Stimulated activated CD4-positive, alpha-beta T cell treated with anti-CD3 and anti-CD28 coated beads, TNF-alpha, amount 100 ng/mL, for 24 hours (primary cell): ENCODE results near the gene C1QL1.

ENCODE experiments used
- DNase-seq, 3 experiments: peaks; one replicate each; pipeline ENCODE4 v3.0.0-alpha.2; 2020; ENCODE audit warnings: low read depth in 3 of 3

Gene C1QL1

DNA sequence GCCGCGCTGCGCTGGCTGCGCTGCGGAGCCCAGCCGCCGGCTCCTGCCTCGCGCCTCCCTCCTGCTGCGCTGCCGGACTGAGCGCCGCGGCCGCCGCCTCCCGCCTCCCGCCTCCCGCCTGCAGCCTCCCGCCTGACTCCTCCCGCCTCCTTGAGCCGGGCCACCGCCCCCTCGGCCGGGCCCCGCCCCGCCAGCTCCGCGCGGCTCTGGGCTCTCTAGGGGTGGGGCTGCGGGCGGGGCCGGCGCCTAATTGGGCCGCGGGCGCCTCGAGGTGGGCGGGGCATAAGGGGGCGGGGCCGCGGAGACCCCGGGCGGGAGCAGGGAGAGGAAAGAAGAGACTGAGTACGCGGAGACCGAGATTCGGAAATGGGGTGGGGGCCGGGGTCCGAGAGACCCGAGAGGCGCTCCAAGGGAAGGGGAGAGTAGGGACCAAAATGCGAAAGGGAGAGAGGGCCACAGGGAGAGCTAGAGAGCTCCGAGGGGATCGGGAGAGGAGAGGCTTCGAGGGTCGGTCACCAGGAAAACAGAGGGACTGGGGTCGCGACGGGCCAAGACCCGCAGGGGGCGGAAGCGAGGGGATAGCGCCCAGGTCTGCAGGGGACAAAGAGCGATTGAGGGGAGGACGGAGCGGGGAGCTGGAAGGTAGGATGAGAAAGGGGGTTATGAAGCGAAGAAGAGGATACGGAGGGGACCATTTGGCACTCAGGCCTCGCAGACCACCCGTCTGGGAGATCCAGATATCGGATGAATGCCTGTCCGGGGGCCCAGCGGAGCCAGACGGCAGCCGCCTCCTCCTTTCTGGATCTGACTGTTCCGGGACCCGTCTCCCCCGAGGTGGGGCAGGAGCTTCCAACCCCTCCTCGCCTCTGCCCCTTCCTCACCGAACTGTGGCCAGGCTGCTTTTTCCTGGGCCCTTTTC lies at the start of gene C1QL1:
TSS of gene C1QL1 (minus strand) at position 79 of the 919 bp plus-strand sequence. CDS start 255 bp downstream, outside the sequence.
- DNase-seq, result peak; percentile 67 to 90 (median 75)

DNA sequence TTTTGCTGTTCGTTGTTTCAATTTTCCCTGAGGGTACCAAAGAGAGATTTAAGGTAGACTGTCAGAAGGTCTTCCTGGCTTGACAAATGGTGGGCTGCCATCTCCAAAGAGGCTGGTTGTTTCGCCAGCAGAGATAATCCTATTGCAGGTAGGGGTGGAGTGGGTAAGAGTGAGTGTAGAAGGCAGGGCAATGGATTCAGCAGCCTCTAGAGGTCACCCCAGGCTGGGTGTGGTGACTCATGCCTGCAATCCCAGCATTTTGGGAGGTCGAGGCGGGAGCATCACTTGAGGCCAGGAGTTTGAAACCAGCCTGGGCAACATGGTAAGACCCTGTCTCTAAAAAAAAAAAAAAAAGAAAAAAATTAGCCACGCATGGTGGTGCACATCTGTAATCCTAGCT lies 48.7 kb upstream of the C1QL1 start:
- DNase-seq, result no peak

DNA sequence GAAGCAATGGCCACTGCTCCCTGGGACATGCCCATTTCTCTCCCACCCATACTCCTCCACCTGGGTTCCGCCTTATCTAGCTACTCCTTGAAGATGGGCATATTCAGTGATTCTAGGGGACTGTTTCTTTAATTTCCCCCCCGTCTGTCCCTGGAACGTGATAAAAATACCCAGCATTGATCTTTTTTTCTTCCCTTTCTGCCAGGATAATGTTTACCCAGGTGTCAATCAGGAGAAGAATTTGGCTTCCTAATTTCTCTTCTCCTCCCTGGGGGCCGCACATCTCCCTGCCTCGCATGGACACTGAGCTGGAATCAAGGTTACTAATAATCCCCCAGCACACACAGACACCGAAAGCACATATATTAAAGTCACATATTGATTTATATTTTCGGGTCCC lies 48.1 kb upstream of the C1QL1 start:
- no peak for DNase-seq

DNA sequence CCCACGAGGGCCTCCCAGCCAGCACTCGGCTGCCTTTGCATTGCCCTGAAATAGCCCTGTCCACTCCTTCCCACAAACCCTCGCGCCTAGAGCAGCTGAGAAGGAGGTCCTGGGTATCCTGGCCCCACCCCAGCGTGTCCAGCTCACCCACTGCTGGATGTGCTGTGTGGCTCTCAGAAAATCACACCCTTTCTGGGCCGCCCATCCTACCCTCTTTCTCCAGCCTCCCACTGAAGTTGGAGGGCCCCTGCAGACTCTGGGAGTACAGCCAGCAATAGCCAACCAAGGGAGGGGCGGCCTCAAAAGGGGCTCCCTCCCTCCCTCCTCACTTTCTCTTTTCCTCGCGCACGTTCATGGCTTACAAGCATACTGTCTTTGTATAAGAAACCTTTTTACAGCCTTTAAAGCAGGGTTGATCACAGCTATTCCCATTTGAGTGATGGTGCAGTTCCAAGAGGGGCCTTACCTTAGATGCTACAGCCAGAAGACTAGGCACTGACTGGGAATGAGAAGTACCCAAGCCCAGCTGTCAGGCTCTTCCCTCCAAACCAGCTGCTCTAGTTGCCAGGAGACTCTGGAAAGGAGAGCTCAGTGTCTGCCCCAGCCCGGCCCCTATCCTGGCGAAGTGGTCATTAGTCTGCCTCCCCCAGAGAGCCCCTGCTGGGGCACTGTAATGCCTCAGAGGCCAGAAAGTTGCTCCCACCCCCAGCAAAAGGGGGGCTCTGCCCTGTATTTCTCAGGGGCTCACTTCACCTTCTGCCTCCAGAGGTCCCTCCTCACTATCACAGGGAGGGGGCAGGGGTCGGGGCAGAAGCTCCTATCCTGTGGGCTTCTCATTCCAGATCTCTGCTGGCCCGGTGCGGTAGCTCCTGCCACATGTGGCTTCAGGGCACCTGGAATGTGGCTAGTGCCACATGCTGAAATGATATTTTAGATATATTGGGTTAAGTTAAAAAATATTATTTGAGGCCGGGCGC lies 45.2 kb upstream of the C1QL1 start:
- no peak for DNase-seq

DNA sequence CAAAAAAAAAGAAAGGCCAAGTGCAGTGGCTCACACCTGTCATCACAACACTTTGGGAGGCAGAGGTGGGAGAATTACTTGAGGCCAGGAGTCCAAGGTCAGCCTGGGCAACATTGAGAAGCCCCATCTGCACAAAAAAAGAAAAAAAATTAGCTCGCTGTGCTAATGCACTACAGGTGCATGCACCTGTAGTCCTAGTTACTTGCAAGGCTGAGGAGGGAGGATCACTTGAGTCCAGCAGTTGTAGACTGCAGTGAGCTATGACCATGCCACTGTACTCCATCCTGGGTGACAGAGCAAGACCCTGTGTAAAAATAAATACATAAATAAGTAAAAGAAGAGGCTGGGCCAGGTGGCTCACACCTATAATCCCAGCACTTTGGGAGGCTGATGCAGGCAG lies 43.7 kb upstream of the C1QL1 start:
- no peak for DNase-seq

DNA sequence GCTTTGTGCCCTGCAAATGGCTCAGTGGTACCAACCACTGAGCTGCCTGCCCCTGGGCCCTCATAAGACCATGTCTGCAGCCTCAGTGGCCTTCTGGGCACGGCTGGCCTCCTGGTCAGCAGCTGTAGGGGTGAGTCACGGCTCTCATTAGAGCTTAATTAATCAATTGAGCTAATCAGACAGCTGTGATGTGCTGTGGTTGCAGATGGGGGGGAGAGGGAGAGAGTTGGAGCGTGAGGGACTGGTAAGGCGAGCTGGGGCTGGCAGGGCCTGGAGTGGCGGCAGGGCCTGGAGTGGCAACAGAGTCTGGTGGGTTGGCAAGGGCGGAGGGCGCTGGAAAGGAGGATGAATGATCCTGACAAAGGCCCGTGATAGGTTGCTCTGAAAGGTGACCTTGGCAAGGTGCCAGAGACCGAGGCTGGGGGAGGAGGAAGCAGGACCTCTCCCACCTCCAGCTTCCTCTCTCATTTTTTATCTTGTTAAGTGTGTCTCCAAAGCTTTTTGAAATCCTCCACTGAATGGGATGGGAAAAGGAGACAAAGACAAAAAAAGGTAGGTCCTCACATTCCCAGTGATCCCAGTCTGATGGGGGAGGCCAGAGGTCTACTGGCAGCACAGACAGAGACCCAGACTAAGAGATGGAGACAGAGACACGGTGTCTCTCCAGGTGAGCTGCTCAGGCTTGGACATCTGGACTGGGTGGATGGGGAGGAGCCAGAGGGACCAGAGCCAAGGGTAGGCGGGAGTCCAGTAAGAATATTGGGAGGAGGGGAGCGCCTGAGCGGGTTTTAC lies 41.8 kb upstream of the C1QL1 start:
- no peak for DNase-seq

DNA sequence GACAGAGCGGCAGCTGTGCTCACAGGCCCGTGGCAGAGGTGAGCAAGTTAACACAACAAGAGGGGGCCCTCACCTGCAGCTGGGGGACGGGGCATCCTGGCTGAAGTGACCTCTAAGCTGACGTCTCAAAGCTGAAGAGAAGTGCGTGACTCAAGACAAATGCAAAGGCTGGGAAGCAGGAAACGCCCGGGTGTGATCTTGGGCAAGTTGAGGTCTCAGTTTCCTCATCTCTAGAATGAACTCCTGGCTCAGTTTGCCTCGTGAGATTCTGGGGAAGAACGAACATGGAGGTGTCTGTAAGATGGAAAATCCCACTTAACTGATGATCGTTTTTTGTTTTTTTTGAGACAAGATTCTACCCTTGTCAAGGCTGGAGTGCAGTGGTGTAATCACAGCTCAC lies 40.1 kb upstream of the C1QL1 start:
- DNase-seq, result no peak

DNA sequence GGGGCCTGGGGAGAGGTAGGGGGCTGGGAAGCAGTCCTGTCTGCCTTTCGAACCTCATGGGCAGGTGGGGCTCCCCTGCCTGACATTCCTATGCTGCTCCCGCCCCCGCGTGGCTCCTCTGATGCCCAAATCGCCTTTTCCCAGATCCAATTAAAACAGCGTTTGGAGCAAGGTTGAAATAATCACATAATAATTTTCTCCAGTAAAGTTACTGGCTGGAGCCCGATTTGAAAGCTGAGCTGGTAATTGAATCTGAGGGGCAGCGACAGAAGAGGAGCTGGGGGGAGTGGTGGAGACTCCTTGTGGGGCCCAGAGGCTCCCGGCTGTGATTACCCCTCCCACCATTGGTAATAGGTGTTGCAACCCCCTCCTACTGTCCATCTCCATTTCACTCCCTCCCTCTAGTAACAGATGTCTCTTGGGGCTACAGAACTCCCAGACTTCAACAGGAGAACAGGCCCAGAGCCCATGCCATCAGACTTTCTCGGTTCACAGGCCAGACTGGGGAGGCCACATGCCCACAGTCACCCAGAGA lies 38.9 kb upstream of the C1QL1 start:
- DNase-seq, result no peak

DNA sequence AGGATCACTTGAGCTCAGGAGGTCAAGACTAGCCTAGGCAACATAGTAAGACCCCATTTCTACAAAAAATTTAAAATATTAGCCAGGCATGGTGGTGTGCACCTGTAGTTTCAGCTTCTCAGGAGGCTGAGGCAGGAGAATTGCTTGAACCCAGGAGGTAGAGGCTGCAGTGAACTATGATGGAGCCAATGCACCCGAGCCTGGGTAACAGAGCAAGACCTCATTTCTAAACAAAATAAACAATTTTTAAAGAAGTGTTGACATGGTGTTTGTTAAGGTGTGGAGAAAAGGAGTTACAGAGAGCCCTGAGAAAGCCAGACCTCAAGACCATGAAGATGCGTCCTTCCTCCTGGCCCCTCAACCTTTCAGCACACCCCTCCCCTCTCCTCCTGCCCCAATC lies 37.6 kb upstream of the C1QL1 start:
- no peak for DNase-seq

DNA sequence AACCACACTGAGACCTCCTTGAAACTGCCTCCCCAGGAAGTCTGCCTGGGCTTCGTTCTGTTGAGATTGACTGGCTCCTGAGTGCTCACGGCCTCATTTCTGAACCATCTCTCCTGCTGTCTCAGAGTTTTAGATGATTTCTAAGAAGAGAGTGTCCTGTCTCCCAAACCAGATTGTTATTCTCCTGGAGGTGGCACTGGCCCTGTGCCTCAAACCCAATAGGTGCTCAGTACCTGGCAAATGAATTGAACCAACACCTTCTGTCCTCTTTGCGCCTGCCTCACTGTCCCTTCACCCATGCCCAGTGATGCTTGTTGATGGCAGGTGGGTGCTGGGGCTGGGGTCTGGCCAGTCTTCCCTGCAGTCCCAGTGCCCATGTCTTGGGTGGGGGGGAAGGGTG lies 36.3 kb upstream of the C1QL1 start:
- DNase-seq, result no peak

DNA sequence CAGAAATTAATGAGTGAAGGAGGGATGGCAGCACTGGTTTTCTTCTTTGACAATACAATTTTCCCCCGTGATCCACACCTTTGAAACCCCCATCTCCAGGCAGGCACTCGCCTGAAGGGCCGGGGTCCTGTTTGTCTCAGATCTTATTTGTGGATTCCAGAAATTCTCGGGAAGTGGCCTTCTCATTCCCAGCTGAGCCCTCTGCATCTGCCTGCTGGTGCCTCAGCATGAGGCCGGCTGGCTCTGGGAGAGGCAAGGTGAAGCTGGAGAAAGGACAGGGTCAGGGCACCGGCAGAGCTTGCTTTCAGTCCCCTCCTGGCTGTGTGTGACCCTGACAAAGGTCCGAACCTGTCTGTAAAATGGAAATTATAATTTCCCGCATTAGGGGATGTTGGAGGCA lies 35.8 kb upstream of the C1QL1 start:
- no peak for DNase-seq

DNA sequence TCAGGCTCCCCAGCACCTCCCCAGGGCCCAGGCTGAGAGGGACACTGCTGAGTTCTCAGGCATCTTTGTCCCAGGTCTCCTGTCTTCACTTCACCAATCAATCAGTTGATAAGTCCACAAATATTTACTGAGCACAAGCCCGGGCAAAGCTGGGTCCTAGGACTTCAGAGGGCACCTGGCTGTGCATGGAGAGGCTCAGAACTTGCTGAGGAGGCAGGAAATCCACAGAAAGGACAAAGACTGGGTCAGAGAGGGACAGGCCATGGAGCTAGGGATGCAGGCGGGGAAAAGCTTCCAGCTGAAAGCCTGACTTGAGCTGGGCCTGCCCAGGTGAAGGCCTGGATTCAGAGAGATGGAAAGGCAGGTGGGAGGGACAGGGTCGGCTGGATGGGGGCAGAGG lies 33.2 kb upstream of the C1QL1 start:
- no peak for DNase-seq

DNA sequence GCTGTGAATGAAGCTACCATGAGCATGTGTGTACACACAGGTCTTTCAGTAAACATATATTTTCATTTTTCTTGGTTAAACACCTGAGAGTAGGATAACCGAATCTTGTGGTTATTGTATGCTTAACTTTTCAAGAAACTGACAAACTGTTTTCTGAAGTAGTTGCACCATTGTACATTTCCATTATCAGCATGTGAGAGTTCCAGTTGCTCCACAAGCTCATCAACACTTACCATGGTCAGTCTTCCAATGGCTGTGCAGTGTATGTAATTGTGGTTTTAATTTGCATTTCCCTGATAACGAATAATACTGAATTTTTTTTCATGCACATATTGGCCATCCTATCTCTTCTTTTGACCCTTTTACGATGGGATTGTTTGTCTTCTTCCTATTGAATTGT lies 31.3 kb upstream of the C1QL1 start:
- DNase-seq, result no peak

DNA sequence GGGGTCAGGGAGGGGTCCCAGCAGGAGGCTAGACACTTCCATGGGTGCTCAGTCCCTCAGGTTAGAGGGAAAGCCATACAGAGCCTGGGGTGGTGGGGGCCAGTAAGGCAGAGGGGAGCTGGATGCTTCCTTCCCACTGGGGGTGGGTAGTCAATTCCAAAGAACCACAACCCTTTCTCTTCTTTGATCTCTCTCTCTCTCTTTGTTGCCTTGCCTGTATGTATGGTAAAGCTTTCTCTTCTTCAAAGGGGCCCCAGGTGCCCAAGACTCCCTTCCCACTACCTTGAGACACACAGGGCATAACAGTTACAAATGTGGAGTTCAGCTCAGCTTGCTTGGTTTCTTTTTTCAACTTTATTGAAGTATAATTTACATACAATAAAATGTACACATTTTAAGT lies 30.5 kb upstream of the C1QL1 start:
- DNase-seq, result no peak

DNA sequence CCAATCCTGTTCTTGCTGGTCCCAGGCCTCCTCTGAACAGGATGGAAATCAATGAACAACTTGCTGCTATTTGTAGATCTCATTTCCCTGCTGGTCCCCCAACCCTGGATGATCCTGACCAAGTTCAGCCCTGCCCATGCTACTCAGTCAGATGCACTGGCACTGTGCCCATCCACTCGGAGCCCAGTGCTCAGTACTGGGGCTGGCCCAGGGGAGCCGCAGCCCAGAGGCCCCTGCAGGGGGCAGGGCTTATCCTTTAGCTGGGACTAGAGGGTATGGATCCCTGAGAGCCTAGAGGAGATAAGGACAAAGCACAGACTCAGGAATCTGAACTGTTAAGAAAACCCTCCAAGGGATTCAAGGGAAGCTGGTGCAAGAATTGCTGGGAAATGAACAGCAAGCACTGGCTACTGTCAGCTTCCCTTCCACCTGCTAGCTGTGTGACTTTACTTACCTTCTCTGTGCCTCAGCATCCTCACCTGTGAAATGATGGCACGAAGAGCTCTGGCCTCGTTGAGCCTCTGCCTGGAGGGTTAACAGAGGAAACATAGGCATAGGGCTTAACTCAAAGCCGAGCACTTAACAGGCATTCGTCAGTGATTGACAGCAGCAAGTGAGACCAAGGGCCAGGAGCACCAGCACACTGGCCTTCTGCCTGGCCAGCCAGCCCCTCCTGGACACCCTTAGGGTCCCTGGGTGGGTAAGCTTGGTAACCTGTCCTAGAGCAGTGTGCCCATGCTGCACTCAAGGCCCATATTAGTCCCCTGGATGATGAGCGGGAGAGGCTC lies 29.8 kb upstream of the C1QL1 start:
- DNase-seq, result no peak

DNA sequence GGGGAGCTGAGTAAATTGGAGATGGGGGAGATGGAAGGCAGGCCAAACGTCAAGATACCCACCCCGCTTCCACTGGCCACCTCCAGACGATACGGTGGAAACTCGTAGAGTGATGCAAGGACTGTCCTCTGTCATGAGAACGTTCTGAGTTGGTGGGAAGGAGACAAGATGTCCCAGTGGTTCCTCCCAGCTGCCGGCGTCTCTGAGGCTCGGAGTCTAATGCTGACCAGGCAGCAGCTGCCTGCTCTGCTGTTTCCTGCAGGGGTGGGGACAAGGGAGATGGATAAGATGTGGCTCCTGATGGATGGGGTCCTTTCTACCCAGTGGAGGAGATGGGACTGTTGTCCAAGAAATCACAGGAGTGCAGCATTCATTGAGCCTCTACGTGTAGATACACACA lies 28.2 kb upstream of the C1QL1 start:
- DNase-seq, result no peak

DNA sequence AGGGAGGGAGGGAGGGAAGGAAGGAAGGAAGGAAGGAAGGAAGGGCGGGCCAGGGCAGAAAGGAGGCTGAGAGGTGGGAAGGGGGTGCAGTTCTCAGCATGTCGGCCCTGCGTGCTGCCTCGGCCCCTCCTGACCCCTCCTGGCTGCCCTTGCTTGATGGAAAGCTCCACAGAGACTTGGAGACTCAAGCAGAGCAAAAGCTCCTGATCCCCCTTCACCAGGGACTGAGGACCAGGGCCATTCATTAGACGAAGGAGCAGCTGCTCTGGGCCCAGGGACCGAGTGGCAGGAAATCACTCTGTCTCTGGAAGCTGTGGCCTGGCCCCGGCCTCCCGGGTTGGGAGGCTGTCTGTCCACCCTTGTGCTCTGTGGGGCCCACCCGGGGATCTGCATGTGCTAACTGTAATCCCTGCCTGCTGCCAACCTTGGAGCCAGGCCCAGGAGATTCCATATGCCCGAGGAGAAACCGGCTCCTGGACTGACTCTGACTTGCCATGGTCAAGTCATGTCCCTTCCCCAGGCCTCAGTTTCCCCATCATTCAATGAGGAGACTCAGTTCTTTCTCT lies 27.4 kb upstream of the C1QL1 start:
- DNase-seq, result no peak

DNA sequence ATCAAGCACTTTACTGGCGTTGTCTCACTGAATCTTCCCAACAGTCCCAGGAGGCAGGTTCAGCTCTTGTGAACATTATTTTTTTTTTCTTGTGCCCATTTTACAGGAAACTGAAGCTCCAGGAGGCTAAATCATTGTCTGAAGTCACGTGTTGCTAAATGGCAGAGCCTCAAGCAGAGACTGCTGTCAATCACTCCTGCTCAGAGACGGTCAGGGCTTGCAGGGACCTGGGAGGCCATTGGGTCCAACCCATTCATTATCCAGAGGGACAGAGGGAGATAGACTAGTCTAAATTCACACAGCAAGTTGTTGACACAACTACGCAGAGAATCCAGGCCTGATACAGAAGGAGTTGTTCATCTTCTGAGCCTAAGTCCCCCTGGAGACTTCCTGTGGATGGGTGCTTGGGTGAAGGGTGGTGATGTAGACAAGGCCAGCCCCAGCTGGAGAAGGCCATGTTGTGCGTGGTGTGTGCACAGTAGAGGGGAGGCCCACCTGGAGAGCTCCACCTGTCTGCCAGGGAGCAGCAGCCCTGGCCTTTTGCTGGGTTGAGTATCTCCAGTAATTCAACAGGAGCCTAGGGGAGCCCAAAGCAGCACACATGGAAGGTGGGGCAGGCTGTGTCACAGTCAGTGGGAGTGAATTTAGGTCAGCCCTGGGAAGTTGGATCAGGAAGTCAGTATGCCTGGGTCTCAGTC lies 24.3 kb upstream of the C1QL1 start:
- DNase-seq, result no peak

DNA sequence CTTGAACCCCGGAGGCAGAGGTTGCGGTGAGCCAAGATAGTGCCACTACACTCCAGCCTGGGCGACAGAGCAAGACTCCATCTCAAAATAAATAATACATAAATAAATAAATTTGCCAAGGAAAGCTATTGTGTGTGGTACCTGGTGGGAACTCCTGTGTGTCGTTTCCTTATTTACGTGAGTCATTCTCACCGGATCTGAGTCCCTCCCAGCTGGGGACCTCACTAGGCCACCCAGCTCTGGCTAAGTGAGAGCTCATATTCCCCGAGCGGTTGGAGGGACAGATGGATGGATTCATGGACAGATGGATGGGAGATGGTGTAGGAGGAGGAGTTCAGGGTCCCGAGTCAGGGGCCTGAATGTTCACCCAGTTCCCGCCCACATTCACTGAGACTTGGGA lies 22.9 kb upstream of the C1QL1 start:
- DNase-seq, result no peak
